Prostate gland (tissue), 2 donors: Measurements from ENCODE around the gene APBB1. TPM values are rescaled to one million over a fixed set of nuclear protein-coding genes. Genes with fewer than 3 reads are reported as not detected.

Experiments used
- DNase-seq: peaks from one replicate; pipeline ENCODE4 v3.0.0-alpha.2; 2019; ENCODE audit warnings: low spot score
- H3K27ac ChIP-seq, 2 donors: fragments of 200-600 bp; sonication (generic); 2 replicates each; pipeline ENCODE4 v1.5.1; 2017 to 2019
- H3K27me3 ChIP-seq: fragments of 200-600 bp; sonication (generic); replicated peaks from 2 replicates; pipeline ENCODE4 v1.5.1; 2019; ENCODE audit not compliant: insufficient read depth
- H3K36me3 ChIP-seq, 2 donors: fragments of 200-600 bp; sonication (generic); 1 replicate in 1 of 2; 2 replicates in 1 of 2; pipeline versions ENCODE4 v1.5.1 to v1.8.1; 2017 to 2019
- H3K4me1 ChIP-seq: fragments of 200-600 bp; sonication (generic); replicated peaks from 2 replicates; pipeline ENCODE4 v1.5.1; 2019
- H3K4me3 ChIP-seq, 2 donors: fragments of 200-600 bp; sonication (generic); 2 replicates each; pipeline ENCODE4 v1.5.1; 2017 to 2019
- H3K9me3 ChIP-seq: fragments of 200-600 bp; sonication (generic); 2 replicates; pipeline ENCODE4 v1.5.1; 2017
- CTCF ChIP-seq, 4 experiments: fragments of 200-600 bp in 2 of 4; fragments of 450-650 bp in 2 of 4; sonication (generic) in 2 of 4; IDR thresholded peaks; 1 replicate in 3 of 4; 2 replicates in 1 of 4; pipeline ENCODE4 v1.5.1; 2016 to 2019; ENCODE audit warnings: antibody characterized with exemption in 4 of 4, mild to moderate bottlenecking in 2 of 4, moderate library complexity in 2 of 4
- POLR2A ChIP-seq: fragments of 450-650 bp; IDR thresholded peaks from one replicate; pipeline ENCODE4 v1.6.1; 2016; ENCODE audit warnings: antibody characterized with exemption, mild to moderate bottlenecking
- POLR2AphosphoS5 ChIP-seq: sonication (generic); formaldehyde crosslinking; IDR thresholded peaks from one replicate; pipeline ENCODE4 v1.6.1; 2017; ENCODE audit warnings: antibody characterized with exemption
- WGBS: methylation state at CpG from one replicate; pipeline ENCODE4 v1.1.5; 2018; 5-methylcytosine and 5-hydroxymethylcytosine counted together
- intact Hi-C: fragments of 100-400 bp; cut with DNase I; formaldehyde crosslinking; loops from one replicate; pipeline ENCODE4 v1.14.2; 2022
- total RNA-seq, 2 donors: library from RNA; depleted of rRNA; stranded (reverse); fragments of >200 nt; gene quantifications; one replicate each; pipeline ENCODE4 v1.1.0, GENCODE V29; 2016

The APBB1 gene
- total RNA-seq, 2 donors from 2014 or later, result 35.4 to 65.5 TPM

- intact Hi-C loops, result no loop called here
Observed at GRCh38 chr11:6402061-6402470, 16.8 kb downstream of the APBB1 start.

GRCh38 chr11:6401464-6401863 lies 17.4 kb downstream of the APBB1 start:
- 94% methylated on average over 7 of the region's 7 CpGs for WGBS
- Histone ChIP-seq H3K27me3 (no peaks in the 10 kb centered on the region), H3K27ac (no peak overlapping the region), H3K9me3 (no peaks in the 10 kb centered on the region), H3K36me3 (no peaks in the 10 kb centered on the region), H3K4me1 (no peaks in the 10 kb centered on the region), H3K4me3 (no peak overlapping the region)
- TF ChIP-seq POLR2A (no peak), POLR2AphosphoS5 (no peak), CTCF (IDR thresholded peaks at IDR 0.05) (no peak)
- DNase-seq, result no peak
- intact Hi-C loops, result no loop called here

More at GRCh38 chr11:6402061-6402470, 16.8 kb downstream of the APBB1 start:
- no peaks in the 10 kb centered on the region for H3K4me1 ChIP-seq
- no peak overlapping the region for H3K27ac ChIP-seq
- H3K36me3 ChIP-seq, result no peaks in the 10 kb centered on the region
- TF ChIP-seq CTCF (IDR thresholded peaks at IDR 0.05) (no peak), POLR2AphosphoS5 (no peak), POLR2A (no peak)
- no peaks in the 10 kb centered on the region for H3K9me3 ChIP-seq
- no peak for DNase-seq
- no peaks in the 10 kb centered on the region for H3K27me3 ChIP-seq
- 78% methylated on average over 12 of the region's 12 CpGs for WGBS
- no peak overlapping the region for H3K4me3 ChIP-seq

GRCh38 chr11:6400431-6401345 lies 18.2 kb downstream of the APBB1 start:
- Histone ChIP-seq H3K9me3 (no peaks in the 10 kb centered on the region), H3K27me3 (no peaks in the 10 kb centered on the region), H3K4me3 (no peak overlapping the region), H3K4me1 (no peaks in the 10 kb centered on the region), H3K36me3 (no peaks in the 10 kb centered on the region), H3K27ac (no peak overlapping the region)
- intact Hi-C loops, result no loop called here
- DNase-seq, result no peak
- 91% methylated on average over 15 of the region's 15 CpGs for WGBS
- TF ChIP-seq POLR2AphosphoS5, result no peak
- TF ChIP-seq CTCF (IDR thresholded peaks at IDR 0.05), result no peak
- no peak for TF ChIP-seq POLR2A

- no peak overlapping the region for H3K27ac ChIP-seq
- no peak overlapping the region for H3K4me3 ChIP-seq
- H3K9me3 ChIP-seq, result no peaks in the 10 kb centered on the region
- WGBS, result 52% methylated on average over 3 of the region's 3 CpGs
- H3K4me1 ChIP-seq, result no peaks in the 10 kb centered on the region
- H3K36me3 ChIP-seq, result no peaks in the 10 kb centered on the region
- TF ChIP-seq CTCF (IDR thresholded peaks at IDR 0.05) (no peak), POLR2AphosphoS5 (no peak)
- no peak for DNase-seq
- intact Hi-C loops, result no loop called here
- H3K27me3 ChIP-seq, result no peaks in the 10 kb centered on the region
Observed at GRCh38 chr11:6397636-6398035, 21.3 kb downstream of the APBB1 start.

GRCh38 chr11:6397156-6397555 lies 21.7 kb downstream of the APBB1 start:
- TF ChIP-seq POLR2A, result no peak
- TF ChIP-seq CTCF (IDR thresholded peaks at IDR 0.05), result no peak
- no peak for TF ChIP-seq POLR2AphosphoS5
- Histone ChIP-seq H3K4me3 (no peak overlapping the region), H3K27me3 (no peaks in the 10 kb centered on the region), H3K4me1 (no peaks in the 10 kb centered on the region), H3K9me3 (no peaks in the 10 kb centered on the region), H3K36me3 (no peaks in the 10 kb centered on the region), H3K27ac (no peak overlapping the region)
- DNase-seq, result no peak
- 38% methylated on average over 1 of the region's 1 CpG for WGBS
- intact Hi-C loops, result no loop called here
